Measurements from ENCODE around the gene LTK. TPM values are rescaled to one million over a fixed set of nuclear protein-coding genes. Genes with fewer than 3 reads are reported as not detected.

Gene LTK
- total and polyA plus RNA-seq, 2 experiments from 2014 or later: 3.0 to 3.7 TPM

DNA sequence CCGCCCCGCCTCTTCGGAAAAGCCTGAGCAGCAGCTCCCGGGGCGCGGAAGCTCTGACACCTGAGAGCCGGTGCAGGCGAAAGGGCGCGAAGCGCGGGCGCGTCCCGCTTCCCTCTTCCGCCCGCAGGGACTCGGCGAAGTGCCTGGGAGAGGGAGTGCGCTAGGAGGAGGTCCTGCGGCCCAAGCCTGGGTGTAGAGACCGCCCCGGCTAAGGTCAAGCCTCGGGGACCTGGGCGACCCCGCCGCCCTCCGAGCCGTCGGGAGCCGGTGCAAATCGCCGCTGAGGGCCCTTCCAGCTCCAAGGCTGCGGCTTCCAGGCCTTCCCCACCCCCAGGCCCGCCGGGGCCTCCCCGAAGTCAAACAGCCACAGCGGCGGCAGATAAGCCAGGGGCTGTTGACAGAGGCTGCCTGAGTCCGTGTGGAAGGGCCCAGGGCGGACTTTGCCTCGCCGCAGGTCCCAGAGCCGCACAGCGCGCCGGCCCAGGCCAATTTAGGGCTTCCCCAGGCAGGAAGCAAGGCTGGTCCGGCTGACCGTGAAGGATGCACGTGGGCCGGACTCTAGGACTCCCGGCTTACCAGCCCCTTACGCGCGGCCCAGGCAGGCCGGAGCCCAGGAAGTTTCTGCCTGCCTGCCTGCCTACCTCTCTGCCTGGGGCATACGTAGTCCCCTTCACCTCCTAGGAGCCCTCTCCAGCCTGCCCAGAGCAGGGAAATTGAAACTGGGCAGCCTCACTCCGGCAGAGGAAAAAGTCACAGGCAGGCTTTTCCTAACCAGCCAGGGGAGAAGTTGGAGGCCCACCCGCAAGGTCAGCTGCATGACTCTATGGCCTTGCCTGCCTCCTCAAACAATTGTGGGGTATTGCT lies 17.7 kb downstream of the LTK start:
- DNase-seq (ENCODE audit: low read depth in 1 of 2, low spot score in 1 of 2): peak in 1 of 2 donors; percentile 55
- TF ChIP-seq, protein P1, sequence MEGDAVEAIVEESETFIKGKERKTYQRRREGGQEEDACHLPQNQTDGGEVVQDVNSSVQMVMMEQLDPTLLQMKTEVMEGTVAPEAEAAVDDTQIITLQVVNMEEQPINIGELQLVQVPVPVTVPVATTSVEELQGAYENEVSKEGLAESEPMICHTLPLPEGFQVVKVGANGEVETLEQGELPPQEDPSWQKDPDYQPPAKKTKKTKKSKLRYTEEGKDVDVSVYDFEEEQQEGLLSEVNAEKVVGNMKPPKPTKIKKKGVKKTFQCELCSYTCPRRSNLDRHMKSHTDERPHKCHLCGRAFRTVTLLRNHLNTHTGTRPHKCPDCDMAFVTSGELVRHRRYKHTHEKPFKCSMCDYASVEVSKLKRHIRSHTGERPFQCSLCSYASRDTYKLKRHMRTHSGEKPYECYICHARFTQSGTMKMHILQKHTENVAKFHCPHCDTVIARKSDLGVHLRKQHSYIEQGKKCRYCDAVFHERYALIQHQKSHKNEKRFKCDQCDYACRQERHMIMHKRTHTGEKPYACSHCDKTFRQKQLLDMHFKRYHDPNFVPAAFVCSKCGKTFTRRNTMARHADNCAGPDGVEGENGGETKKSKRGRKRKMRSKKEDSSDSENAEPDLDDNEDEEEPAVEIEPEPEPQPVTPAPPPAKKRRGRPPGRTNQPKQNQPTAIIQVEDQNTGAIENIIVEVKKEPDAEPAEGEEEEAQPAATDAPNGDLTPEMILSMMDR (IDR thresholded peaks at IDR 0.05; ENCODE audit: low read depth, low read length): no peak
- H3K4me3 ChIP-seq: no peak overlapping the region

DNA sequence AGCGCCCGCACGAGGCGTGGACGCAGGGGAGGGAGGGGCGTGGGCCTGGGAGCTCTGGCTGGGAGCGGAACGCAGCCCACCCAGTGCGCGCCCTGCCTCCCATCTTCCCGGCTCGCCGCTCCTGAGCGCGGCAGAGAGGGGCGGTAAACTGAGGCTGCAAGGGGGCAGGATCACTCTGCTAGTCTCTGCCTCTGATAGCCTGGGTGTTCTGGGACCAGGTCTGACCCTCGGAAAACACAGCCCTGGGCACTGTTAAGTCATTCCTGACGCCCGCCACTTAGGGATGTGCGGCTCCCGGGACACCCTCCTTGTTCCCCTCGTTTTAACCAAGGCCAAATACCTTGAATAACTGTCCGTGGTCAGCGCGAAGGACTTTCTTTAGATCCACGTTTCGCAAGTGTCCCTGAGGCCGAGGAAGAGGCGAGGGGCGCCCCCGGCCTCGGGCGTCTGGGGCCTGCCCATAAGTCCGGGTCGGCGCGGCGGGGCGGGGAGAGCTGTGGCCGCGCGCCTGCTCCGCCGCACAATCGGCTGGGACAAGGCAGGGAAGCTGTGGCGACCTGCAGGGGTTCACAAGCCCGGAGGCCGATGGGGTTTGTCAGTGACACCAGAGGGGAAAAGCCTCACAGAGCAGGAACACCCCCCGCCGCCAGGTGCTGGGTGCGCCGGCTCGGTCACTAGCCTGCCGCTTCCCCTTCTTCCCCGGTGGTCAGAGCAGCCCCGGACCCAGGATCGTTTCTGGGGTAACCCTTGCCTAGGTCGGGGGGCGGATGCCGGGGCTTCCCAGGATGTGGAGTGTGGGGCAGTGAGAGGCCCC lies 18.5 kb downstream of the LTK start:
- Histone ChIP-seq H3K27me3 (peaks cover 85% of the 10 kb centered on the region), H3K27ac (no peak overlapping the region), H3K9me3 (ENCODE audit: low read depth) (no peaks in the 10 kb centered on the region), H3K4me1 (ENCODE audit: low read depth) (peaks cover 5% of the 10 kb centered on the region), H3K4me3 (peak overlapping the region; percentile 47), H3K36me3 (no peaks in the 10 kb centered on the region)
- peak in 1 of 2 donors; percentile 25 for DNase-seq (ENCODE audit: low read depth in 1 of 2, low spot score in 1 of 2)
- TF ChIP-seq, protein P1 (IDR thresholded peaks at IDR 0.05; ENCODE audit: low read depth, low read length): no peak

More for the DNA sequence above, 17.7 kb downstream of the LTK start:
- Histone ChIP-seq H3K27ac (no peak overlapping the region), H3K27me3 (peaks cover 86% of the 10 kb centered on the region), H3K9me3 (ENCODE audit: low read depth) (no peaks in the 10 kb centered on the region), H3K36me3 (no peaks in the 10 kb centered on the region), H3K4me1 (ENCODE audit: low read depth) (peaks cover 5% of the 10 kb centered on the region)

DNA sequence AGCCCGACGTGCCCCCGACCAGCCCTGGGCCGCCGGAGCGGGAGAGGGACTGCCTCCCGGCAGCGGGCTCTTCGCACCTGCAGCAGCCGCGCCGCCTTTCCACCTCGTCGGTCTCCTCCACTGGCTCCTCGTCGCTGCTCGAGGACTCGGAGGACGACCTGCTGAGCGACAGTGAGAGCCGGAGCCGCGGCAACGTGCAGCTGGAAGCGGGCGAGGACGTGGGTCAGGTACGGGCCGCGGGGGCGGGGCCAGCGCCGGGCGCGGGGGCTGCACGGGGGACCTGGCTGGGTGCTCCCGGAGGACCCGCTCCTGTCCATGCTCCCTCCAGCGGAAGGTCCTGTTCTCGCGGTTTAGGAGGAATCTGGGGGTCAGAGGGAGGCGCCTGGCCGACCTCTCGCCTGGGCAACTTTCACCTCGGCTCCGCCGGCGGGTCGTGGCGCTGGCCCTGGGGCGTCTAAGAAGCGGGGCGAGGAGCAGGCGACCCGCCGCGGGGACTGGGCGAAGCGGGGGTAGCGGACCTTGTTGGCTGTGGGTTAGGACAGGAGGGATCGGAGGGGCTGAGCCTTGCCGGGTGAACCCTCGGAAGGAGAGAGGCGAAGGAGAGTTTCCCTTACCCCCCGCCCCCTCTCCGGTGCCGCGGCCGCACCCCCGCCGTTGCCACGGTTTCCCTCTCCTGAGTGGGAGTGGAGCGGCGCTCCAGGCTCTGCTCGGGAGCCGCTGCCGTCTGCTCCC lies 19.3 kb downstream of the LTK start:
- Histone ChIP-seq H3K27me3 (peaks cover 80% of the 10 kb centered on the region), H3K4me1 (ENCODE audit: low read depth) (peaks cover 5% of the 10 kb centered on the region), H3K9me3 (ENCODE audit: low read depth) (no peaks in the 10 kb centered on the region), H3K4me3 (peak overlapping the region; percentile 47), H3K27ac (no peak overlapping the region), H3K36me3 (no peaks in the 10 kb centered on the region)
- peak in 1 of 2 donors; percentile 39 for DNase-seq (ENCODE audit: low read depth in 1 of 2, low spot score in 1 of 2)
- TF ChIP-seq, protein P1 (IDR thresholded peaks at IDR 0.05; ENCODE audit: low read depth, low read length): no peak

DNA sequence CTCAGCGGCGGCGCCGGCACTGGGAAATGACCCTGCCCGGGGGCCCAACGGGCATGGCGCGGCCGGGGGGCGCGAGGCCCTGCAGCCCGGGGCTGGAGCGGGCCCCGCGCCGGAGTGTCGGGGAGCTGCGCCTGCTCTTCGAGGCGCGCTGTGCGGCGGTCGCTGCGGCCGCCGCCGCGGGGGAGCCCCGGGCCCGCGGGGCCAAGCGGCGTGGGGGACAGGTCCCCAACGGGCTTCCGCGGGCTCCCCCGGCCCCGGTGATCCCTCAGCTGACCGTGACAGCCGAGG lies 19.8 kb downstream of the LTK start:
- Histone ChIP-seq H3K27me3 (peaks cover 75% of the 10 kb centered on the region), H3K4me3 (peak overlapping the region; percentile 47)
- TF ChIP-seq, protein P1 (IDR thresholded peaks at IDR 0.05; ENCODE audit: low read depth, low read length): no peak

DNA sequence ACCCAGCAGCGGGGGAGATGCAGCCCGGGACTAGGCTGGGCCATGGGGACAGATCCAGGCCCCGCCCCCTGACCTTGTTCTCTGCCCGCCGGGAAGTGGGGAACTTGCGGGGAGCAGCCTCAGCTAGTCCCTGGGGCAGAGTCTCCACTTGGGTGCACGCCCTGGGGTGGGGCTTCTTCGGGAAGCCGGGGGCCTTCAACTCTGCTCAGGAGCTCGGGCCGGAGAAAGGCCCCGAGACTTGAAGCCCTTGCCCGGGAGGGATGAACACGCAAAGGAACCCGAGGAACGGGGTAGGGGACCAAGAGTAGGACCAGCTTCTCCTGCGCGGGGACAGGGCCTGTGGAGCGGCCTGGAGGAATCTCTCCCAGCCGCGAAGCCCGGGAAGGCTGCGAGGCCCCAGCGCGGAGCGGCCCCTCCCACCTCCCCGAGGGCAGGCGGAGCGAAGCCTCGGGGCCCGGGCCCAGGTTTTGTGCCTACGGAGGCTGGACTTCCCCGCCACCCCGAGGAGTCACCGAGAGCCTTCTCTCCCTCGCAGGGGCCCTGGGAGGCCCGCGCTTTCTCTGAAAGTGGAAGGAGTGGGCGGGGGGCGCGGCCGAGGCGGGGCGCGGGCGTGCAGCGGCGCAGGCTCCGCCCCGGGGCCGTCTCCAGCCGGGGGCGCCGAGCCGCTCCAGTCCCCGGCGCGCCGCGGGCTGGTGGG lies 20.3 kb downstream of the LTK start, which contains the start of gene ITPKA:
Gene ITPKA, plus strand, starts transcription at position 670 of the 697 bp plus-strand sequence. CDS start 54 bp downstream, outside the sequence.
- no peak within 1 kb of the TSS for H3K27ac ChIP-seq
- TF ChIP-seq, protein P1 (IDR thresholded peaks at IDR 0.05; ENCODE audit: low read depth, low read length): no peak
- DNase-seq (ENCODE audit: low read depth in 1 of 2, low spot score in 1 of 2): peak; percentile 74 to 82
- H3K36me3 ChIP-seq: no peaks in the 10 kb centered on the region
- no peaks in the 10 kb centered on the region for H3K9me3 ChIP-seq (ENCODE audit: low read depth)
- peaks cover 5% of the 10 kb centered on the region for H3K4me1 ChIP-seq (ENCODE audit: low read depth)
- H3K4me3 ChIP-seq: peak within 1 kb of the TSS; percentile 47
- H3K27me3 ChIP-seq: peaks cover 70% of the 10 kb centered on the region

More for the DNA sequence above, 19.8 kb downstream of the LTK start:
- Histone ChIP-seq H3K36me3 (no peaks in the 10 kb centered on the region), H3K27ac (no peak overlapping the region), H3K4me1 (ENCODE audit: low read depth) (peaks cover 5% of the 10 kb centered on the region), H3K9me3 (ENCODE audit: low read depth) (no peaks in the 10 kb centered on the region)
- no peak for DNase-seq (ENCODE audit: low read depth in 1 of 2, low spot score in 1 of 2)
